Neural cell (in vitro differentiated cells): Measurements from ENCODE around the gene KIRREL3. TPM values are rescaled to one million over a fixed set of nuclear protein-coding genes. Genes with fewer than 3 reads are reported as not detected.

ENCODE experiments used
- H2AFZ ChIP-seq: fragments of 200-600, 300-800 bp; sonication (generic), shearing (Covaris generic); 2 replicates; pipeline ENCODE4 v1.6.0; 2014; ENCODE audit warnings: low read depth, mild to moderate bottlenecking, antibody characterized with exemption, low read length, moderate library complexity
- H3F3A ChIP-seq: fragments of 200-600 bp; shearing (Covaris generic); 2 replicates; pipeline ENCODE4 v1.6.1; 2016; ENCODE audit warnings: mild to moderate bottlenecking, moderate library complexity, mixed read lengths, antibody characterized with exemption, low read length; ENCODE audit not compliant: insufficient read depth, poor library complexity, severe bottlenecking
- H3K27ac ChIP-seq: fragments of 200-600, 300-800 bp; sonication (generic), shearing (Covaris generic); 2 replicates; pipeline ENCODE4 v1.5.1; 2014; ENCODE audit warnings: mild to moderate bottlenecking, low read length, moderate library complexity
- H3K27me3 ChIP-seq: fragments of 300-800, 200-600 bp; sonication (generic), shearing (Covaris generic); 2 replicates; pipeline ENCODE4 v1.6.0; 2014; ENCODE audit warnings: mild to moderate bottlenecking, low read depth, low read length, moderate library complexity; ENCODE audit not compliant: insufficient read depth
- H3K36me3 ChIP-seq: fragments of 300-800, 200-600 bp; sonication (generic), shearing (Covaris generic); 2 replicates; pipeline ENCODE4 v1.5.1; 2014; ENCODE audit warnings: mild to moderate bottlenecking, antibody characterized with exemption, low read length, moderate library complexity; ENCODE audit not compliant: insufficient read depth
- H3K4me2 ChIP-seq: fragments of 300-800, 200-600 bp; sonication (generic), shearing (Covaris generic); 2 replicates; pipeline ENCODE4 v1.6.0; 2014; ENCODE audit warnings: mild to moderate bottlenecking, low read length
- H3K4me3 ChIP-seq: fragments of 300-800, 200-600 bp; sonication (generic), shearing (Covaris generic); 2 replicates; pipeline ENCODE4 v1.5.1; 2014; ENCODE audit warnings: mild to moderate bottlenecking, low read length, moderate library complexity
- H3K79me2 ChIP-seq: fragments of 200-600 bp; shearing (Covaris generic); replicated peaks from 2 replicates; pipeline ENCODE4 v1.6.0; 2014; ENCODE audit warnings: mild to moderate bottlenecking, low read length, moderate library complexity; ENCODE audit not compliant: insufficient read depth
- H3K9ac ChIP-seq: fragments of 300-800, 200-600 bp; sonication (generic), shearing (Covaris generic); 2 replicates; pipeline ENCODE4 v1.6.1; 2016; ENCODE audit warnings: mild to moderate bottlenecking, low read length, mixed read lengths
- H3K9me2 ChIP-seq: fragments of 200-600 bp; shearing (Covaris generic); 2 replicates; pipeline ENCODE4 v1.6.1; 2016; ENCODE audit warnings: mild to moderate bottlenecking, low read length, mixed read lengths; ENCODE audit not compliant: insufficient read depth
- H3K9me3 ChIP-seq: fragments of 200-600, 300-800 bp; sonication (generic), shearing (Covaris generic); 2 replicates; pipeline ENCODE4 v1.6.1; 2016; ENCODE audit warnings: mild to moderate bottlenecking, mixed run types, low read length, moderate library complexity, mixed read lengths
- H4K20me1 ChIP-seq: fragments of 200-600 bp; shearing (Covaris generic); 2 replicates; pipeline ENCODE4 v1.6.1; 2016; ENCODE audit warnings: mild to moderate bottlenecking, mixed run types; ENCODE audit not compliant: insufficient read depth
- EP300 ChIP-seq: fragments of 450-650 bp; conservative IDR thresholded peaks from 2 replicates; pipeline ENCODE4 v1.6.1; 2014; ENCODE audit warnings: antibody characterized with exemption, mild to moderate bottlenecking, moderate library complexity; ENCODE audit not compliant: poor library complexity, severe bottlenecking
- EZH2 ChIP-seq: fragments of 200-600, 300-800 bp; shearing (Covaris generic), sonication (generic); IDR thresholded peaks from 2 replicates; pipeline ENCODE4 v1.6.1; 2014; ENCODE audit warnings: antibody characterized with exemption, low read length, borderline replicate concordance, mild to moderate bottlenecking; ENCODE audit not compliant: insufficient read depth, poor library complexity, severe bottlenecking
- MXI1 ChIP-seq: fragments of 450-650 bp; conservative IDR thresholded peaks from 2 replicates; pipeline ENCODE4 v1.6.1; 2014; ENCODE audit warnings: antibody characterized with exemption, mild to moderate bottlenecking; ENCODE audit not compliant: poor library complexity, severe bottlenecking
- POLR2AphosphoS5 ChIP-seq: IDR thresholded peaks from 2 replicates; pipeline ENCODE4 v1.6.1; 2012
- RAD21 ChIP-seq: fragments of 450-650 bp; conservative IDR thresholded peaks from 2 replicates; pipeline ENCODE4 v1.6.1; 2014; ENCODE audit warnings: antibody characterized with exemption, mild to moderate bottlenecking, moderate library complexity
- SMC3 ChIP-seq: fragments of 450-650 bp; conservative IDR thresholded peaks from 2 replicates; pipeline ENCODE4 v1.6.1; 2014; ENCODE audit warnings: antibody characterized with exemption, mild to moderate bottlenecking, moderate library complexity; ENCODE audit not compliant: poor library complexity
- TAF1 ChIP-seq: IDR thresholded peaks from 2 replicates; pipeline ENCODE4 v1.6.1; 2012; ENCODE audit warnings: low read depth
- polyA plus RNA-seq: library from polyadenylated mRNA; depleted of rRNA; stranded (reverse); fragments of >200 nt; gene quantifications from 2 replicates; pipeline ENCODE4 v1.2.3, GENCODE V29; 2014
- TF ChIP-seq, protein P1 (sequence below): IDR thresholded peaks from 2 replicates; pipeline ENCODE4 v1.6.1; 2012; ENCODE audit warnings: borderline replicate concordance
- TF ChIP-seq, protein P2 (sequence below): fragments of 450-650 bp; IDR thresholded peaks from 2 replicates; pipeline ENCODE4 v1.5.1; 2014; ENCODE audit warnings: antibody characterized with exemption, mild to moderate bottlenecking, moderate library complexity; ENCODE audit not compliant: poor library complexity, severe bottlenecking

KIRREL3 gene
- polyA plus RNA-seq, 1 donor from 2014 or later = 23.8 TPM

DNA sequence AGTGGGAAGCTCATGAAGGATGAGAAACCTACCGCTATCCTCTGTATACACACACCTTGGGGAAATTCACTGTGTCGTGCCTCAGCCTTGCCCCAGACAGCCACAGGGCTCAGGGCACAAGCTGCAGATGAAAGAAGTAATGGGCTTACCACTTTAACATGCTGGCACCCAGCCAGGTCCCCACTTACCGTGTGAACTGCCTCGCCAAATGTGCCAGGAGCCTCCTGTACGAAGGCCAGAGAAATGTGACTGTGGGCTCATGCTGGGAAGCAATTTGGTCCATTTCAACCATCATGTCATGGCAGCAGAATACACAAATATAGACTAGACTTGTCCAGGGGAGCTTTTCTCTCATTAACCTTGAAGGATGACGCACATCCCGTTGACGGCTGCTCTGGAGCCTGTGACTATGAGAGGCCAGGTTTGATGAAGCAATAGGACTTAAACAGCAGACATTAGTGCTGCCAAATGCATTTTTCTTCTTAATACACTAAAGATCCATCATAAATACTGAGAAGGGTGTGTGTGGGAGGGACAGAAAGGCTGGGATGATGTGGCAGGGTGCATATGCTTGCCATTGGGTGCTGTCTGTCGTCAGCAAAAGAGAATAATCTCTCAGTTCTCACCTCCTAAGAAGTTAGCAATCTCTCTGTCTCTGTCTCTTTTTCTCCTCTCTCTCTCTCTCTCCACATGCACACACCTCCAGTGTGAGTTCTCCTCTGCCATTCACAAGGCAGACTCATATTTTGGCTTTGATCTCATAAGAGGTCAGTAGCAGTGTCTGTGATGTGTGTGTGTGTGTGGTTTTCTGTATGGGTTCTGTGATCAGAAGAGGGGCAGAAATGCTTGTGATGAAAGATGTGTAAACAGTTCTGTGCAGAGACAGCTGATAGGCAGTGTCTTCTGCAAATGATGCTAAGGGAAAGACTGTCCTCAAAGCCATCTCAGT lies 142.4 kb downstream of the KIRREL3 start:
- H3K4me2 ChIP-seq = no peak overlapping the region
- no peaks in the 10 kb centered on the region for H3K79me2 ChIP-seq
- H3K9ac ChIP-seq = peak overlapping the region; percentile 9
- H3K27ac ChIP-seq = peak overlapping the region; percentile 55
- no peaks in the 10 kb centered on the region for H3K27me3 ChIP-seq
- no peaks in the 10 kb centered on the region for H3F3A ChIP-seq
- peak overlapping the region; percentile 16 for H3K4me3 ChIP-seq
- no peak for TF ChIP-seq SMC3
- TF ChIP-seq, protein P1, sequence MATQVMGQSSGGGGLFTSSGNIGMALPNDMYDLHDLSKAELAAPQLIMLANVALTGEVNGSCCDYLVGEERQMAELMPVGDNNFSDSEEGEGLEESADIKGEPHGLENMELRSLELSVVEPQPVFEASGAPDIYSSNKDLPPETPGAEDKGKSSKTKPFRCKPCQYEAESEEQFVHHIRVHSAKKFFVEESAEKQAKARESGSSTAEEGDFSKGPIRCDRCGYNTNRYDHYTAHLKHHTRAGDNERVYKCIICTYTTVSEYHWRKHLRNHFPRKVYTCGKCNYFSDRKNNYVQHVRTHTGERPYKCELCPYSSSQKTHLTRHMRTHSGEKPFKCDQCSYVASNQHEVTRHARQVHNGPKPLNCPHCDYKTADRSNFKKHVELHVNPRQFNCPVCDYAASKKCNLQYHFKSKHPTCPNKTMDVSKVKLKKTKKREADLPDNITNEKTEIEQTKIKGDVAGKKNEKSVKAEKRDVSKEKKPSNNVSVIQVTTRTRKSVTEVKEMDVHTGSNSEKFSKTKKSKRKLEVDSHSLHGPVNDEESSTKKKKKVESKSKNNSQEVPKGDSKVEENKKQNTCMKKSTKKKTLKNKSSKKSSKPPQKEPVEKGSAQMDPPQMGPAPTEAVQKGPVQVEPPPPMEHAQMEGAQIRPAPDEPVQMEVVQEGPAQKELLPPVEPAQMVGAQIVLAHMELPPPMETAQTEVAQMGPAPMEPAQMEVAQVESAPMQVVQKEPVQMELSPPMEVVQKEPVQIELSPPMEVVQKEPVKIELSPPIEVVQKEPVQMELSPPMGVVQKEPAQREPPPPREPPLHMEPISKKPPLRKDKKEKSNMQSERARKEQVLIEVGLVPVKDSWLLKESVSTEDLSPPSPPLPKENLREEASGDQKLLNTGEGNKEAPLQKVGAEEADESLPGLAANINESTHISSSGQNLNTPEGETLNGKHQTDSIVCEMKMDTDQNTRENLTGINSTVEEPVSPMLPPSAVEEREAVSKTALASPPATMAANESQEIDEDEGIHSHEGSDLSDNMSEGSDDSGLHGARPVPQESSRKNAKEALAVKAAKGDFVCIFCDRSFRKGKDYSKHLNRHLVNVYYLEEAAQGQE = peak; percentile 24
- peak; percentile 70 for TF ChIP-seq EP300
- TF ChIP-seq MXI1 = peak; percentile 15
- no peak for TF ChIP-seq TAF1
- peak; percentile 79 for TF ChIP-seq POLR2AphosphoS5
- no peak for TF ChIP-seq RAD21
- TF ChIP-seq, protein P2, sequence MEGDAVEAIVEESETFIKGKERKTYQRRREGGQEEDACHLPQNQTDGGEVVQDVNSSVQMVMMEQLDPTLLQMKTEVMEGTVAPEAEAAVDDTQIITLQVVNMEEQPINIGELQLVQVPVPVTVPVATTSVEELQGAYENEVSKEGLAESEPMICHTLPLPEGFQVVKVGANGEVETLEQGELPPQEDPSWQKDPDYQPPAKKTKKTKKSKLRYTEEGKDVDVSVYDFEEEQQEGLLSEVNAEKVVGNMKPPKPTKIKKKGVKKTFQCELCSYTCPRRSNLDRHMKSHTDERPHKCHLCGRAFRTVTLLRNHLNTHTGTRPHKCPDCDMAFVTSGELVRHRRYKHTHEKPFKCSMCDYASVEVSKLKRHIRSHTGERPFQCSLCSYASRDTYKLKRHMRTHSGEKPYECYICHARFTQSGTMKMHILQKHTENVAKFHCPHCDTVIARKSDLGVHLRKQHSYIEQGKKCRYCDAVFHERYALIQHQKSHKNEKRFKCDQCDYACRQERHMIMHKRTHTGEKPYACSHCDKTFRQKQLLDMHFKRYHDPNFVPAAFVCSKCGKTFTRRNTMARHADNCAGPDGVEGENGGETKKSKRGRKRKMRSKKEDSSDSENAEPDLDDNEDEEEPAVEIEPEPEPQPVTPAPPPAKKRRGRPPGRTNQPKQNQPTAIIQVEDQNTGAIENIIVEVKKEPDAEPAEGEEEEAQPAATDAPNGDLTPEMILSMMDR = no peak
- TF ChIP-seq EZH2 = no peak
- no peak overlapping the region for H2AFZ ChIP-seq
- H3K9me2 ChIP-seq = no peaks in the 10 kb centered on the region
- no peaks in the 10 kb centered on the region for H3K36me3 ChIP-seq
- H3K9me3 ChIP-seq = no peaks in the 10 kb centered on the region
- no peaks in the 10 kb centered on the region for H4K20me1 ChIP-seq

DNA sequence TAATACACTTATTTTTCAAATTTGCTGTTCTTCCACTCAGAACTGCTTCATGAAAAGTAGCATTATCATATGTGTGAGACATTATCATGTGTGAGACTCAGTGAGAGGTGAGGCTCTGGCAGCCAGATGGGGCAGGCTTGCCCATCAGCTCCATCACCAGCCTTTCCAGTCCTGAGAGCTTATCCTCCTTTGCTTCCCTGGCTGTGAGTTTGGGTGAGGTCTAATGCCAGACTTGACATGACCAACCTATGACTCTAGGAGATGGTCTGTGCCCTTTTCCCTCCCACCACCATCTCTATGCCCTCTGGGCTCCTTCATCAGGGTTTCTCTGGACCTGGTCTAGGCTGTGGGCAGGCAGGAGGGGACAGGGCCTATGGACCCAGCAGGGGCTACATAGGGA lies 145.0 kb downstream of the KIRREL3 start:
- no peak overlapping the region for H3K27ac ChIP-seq
- no peak overlapping the region for H3K4me3 ChIP-seq
- no peak overlapping the region for H3K4me2 ChIP-seq
- H3K9me3 ChIP-seq = no peaks in the 10 kb centered on the region
- H3F3A ChIP-seq = no peaks in the 10 kb centered on the region
- H3K27me3 ChIP-seq = no peaks in the 10 kb centered on the region
- no peaks in the 10 kb centered on the region for H3K79me2 ChIP-seq
- no peaks in the 10 kb centered on the region for H3K9me2 ChIP-seq
- H4K20me1 ChIP-seq = no peaks in the 10 kb centered on the region
- H3K36me3 ChIP-seq = no peaks in the 10 kb centered on the region
- no peak for TF ChIP-seq SMC3
- TF ChIP-seq EZH2 = no peak
- TF ChIP-seq, protein P2 = no peak
- no peak for TF ChIP-seq TAF1
- TF ChIP-seq MXI1 = no peak
- no peak for TF ChIP-seq POLR2AphosphoS5
- TF ChIP-seq EP300 = no peak
- TF ChIP-seq, protein P1 = no peak
- H3K9ac ChIP-seq = no peak overlapping the region
- H2AFZ ChIP-seq = no peak overlapping the region
